HG03066 (cell line): ENCODE results near the gene OR5P2.
A peak's percentile ranks its signal among the peaks of the same experiment; 100 is the strongest.
"Not testable (repeated sequence)": the region's sequence is repeated elsewhere in the genome, so short reads cannot be mapped to it uniquely, and the experiment has no call there.

Experiments used
- ATAC-seq: cut with Tn5 transposase; IDR thresholded peaks from one replicate; pipeline ENCODE4 v1.9.1; 2021; ENCODE audit warnings: low read depth; ENCODE audit not compliant: unreplicated experiment

Gene OR5P2

GRCh38 chr11:7796842-7797241 lies at the start of gene OR5P2:
OR5P2 (minus strand) TSS chr11:7796942; CDS start chr11:7796942, 0 bp downstream.
- no peak for ATAC-seq

GRCh38 chr11:7846003-7846402 lies 49.3 kb upstream of the OR5P2 start:
- no peak for ATAC-seq

GRCh38 chr11:7844986-7845385 lies 48.2 kb upstream of the OR5P2 start:
- no peak for ATAC-seq

- ATAC-seq, result no peak
Observed at GRCh38 chr11:7844521-7844920, 47.8 kb upstream of the OR5P2 start.

GRCh38 chr11:7840578-7840977 lies 43.8 kb upstream of the OR5P2 start:
- ATAC-seq, result no peak

GRCh38 chr11:7833527-7833926 lies 36.8 kb upstream of the OR5P2 start:
- no peak for ATAC-seq

- ATAC-seq, result no peak
Observed at GRCh38 chr11:7830740-7831139, 34.0 kb upstream of the OR5P2 start, which contains the start of gene OR5P3. OR5P3 (minus strand) TSS chr11:7830840.

- ATAC-seq, result no peak
Observed at GRCh38 chr11:7826324-7826723, 29.6 kb upstream of the OR5P2 start.

GRCh38 chr11:7820417-7820816 lies 23.7 kb upstream of the OR5P2 start:
- not testable (repeated sequence) for ATAC-seq

- not testable (repeated sequence) for ATAC-seq
Observed at GRCh38 chr11:7814897-7815296, 18.2 kb upstream of the OR5P2 start.

- ATAC-seq, result not testable (repeated sequence)
Observed at GRCh38 chr11:7810301-7810700, 13.6 kb upstream of the OR5P2 start.

- ATAC-seq, result no peak
Observed at GRCh38 chr11:7793233-7793632, 3.5 kb downstream of the OR5P2 start.

- peak; percentile 100 for ATAC-seq
Observed at GRCh38 chr11:7787239-7787638, 9.5 kb downstream of the OR5P2 start.

GRCh38 chr11:7775689-7776088 lies 21.1 kb downstream of the OR5P2 start:
- ATAC-seq, result no peak

- not testable (repeated sequence) for ATAC-seq
Observed at GRCh38 chr11:7764301-7764700, 32.4 kb downstream of the OR5P2 start.

- peak; percentile 66 for ATAC-seq
Observed at GRCh38 chr11:7759010-7759409, 37.7 kb downstream of the OR5P2 start.

GRCh38 chr11:7749456-7749855 lies 47.3 kb downstream of the OR5P2 start:
- ATAC-seq, result no peak
